K562 (cell line): ENCODE measurements around the gene SGPP1. TPM values are rescaled to one million over a fixed set of nuclear protein-coding genes. Genes with fewer than 3 reads are reported as not detected.
A peak's percentile ranks its signal among the peaks of the same experiment; 100 is the strongest.

ENCODE experiments used
- BCOR ChIP-seq: fragments of 450-650 bp; IDR thresholded peaks from 2 replicates; pipeline ENCODE4 v1.6.1; 2016
- DLX4 ChIP-seq: fragments of 250-450 bp; sonication (Bioruptor Pico); IDR thresholded peaks from 2 replicates; pipeline ENCODE4 v1.6.1; 2021; ENCODE audit warnings: mild to moderate bottlenecking
- EP400 ChIP-seq: fragments of 450-650 bp; IDR thresholded peaks from 2 replicates; pipeline ENCODE4 v1.6.1; 2017; ENCODE audit warnings: antibody characterized with exemption, mild to moderate bottlenecking, moderate library complexity
- FOSL1 ChIP-seq: fragments of 200-800 bp; sonication (Bioruptor generic); conservative IDR thresholded peaks from 2 replicates; pipeline ENCODE4 v1.6.1; 2016; ENCODE audit warnings: missing genetic modification characterization, missing compliant biosample characterization
- HBP1 ChIP-seq: fragments of 450-650 bp; formaldehyde crosslinking; IDR thresholded peaks from 2 replicates; pipeline ENCODE4 v1.4.0; 2022; ENCODE audit warnings: missing genetic modification characterization
- MAX ChIP-seq: sonication (generic); formaldehyde crosslinking; IDR thresholded peaks from 2 replicates; pipeline ENCODE4 v1.9.0; 2022; ENCODE audit warnings: mild to moderate bottlenecking, missing genetic modification reagents
- POLR2AphosphoS2 ChIP-seq: IDR thresholded peaks from 2 replicates; pipeline ENCODE4 v1.6.1; 2012; ENCODE audit warnings: low read length, improper control_type of control experiment
- POLR3G ChIP-seq: IDR thresholded peaks from 2 replicates; pipeline ENCODE4 v1.6.1; 2011; ENCODE audit not compliant: insufficient read length, insufficient replicate concordance; ENCODE audit errors: extremely low read depth
- RNF219 ChIP-seq: fragments of 250-450 bp; sonication (Bioruptor Pico); IDR thresholded peaks from 2 replicates; pipeline ENCODE4 v1.5.0; 2022; ENCODE audit warnings: mild to moderate bottlenecking
- SMARCA4 ChIP-seq: fragments of 450-650 bp; IDR thresholded peaks from 2 replicates; pipeline ENCODE4 v1.6.1; 2016
- ZNF311 ChIP-seq: fragments of 250-450 bp; sonication (Bioruptor Pico); IDR thresholded peaks from 2 replicates; pipeline ENCODE4 v1.4.0; 2020; ENCODE audit warnings: mild to moderate bottlenecking, moderate library complexity
- ZNF507 ChIP-seq: conservative IDR thresholded peaks from 2 replicates; pipeline ENCODE4 v1.6.1; 2017; ENCODE audit warnings: missing genetic modification characterization, missing compliant biosample characterization
- polyA plus RNA-seq, 8 experiments: library from polyadenylated mRNA; depleted of rRNA in 4 of 8; stranded (reverse) in 5 of 8; unstranded in 3 of 8; fragments of >200 nt; fragmentation: Nextera tagmentation in 2 of 8; fragmentation: Illumina TruSeq in 1 of 8; extraction: Ambion mirVana in 2 of 8; extraction: Trizol in 1 of 8; gene quantifications; 2 replicates each; pipeline versions ENCODE4 v1.2.1 to v1.2.3, GENCODE V29; 2011 to 2014; ENCODE audit warnings: inconsistent platforms in 1 of 8, missing spikeins in 1 of 8
- total RNA-seq, 7 experiments: library from RNA; depleted of rRNA in 6 of 7; stranded (reverse); fragments of >200 nt in 6 of 7; fragmentation: Illumina TruSeq in 2 of 7; extraction: Trizol in 2 of 7; gene quantifications; 2 replicates each; pipeline versions ENCODE4 v1.2.1 to v1.2.3, GENCODE V29; 2011 to 2021; ENCODE audit warnings: low replicate concordance in 1 of 7
- TF ChIP-seq, protein P1 (sequence below), 2 experiments: fragments of 450-650 bp in 1 of 2; sonication (generic) in 1 of 2; formaldehyde crosslinking in 1 of 2; IDR thresholded peaks; 2 replicates each; pipeline versions ENCODE4 v1.7.1 to v1.9.0; 2016 to 2022; ENCODE audit warnings: inconsistent platforms in 1 of 2, mild to moderate bottlenecking in 1 of 2, missing genetic modification reagents in 1 of 2
- TF ChIP-seq, protein P2 (sequence below): fragments of 450-650 bp; formaldehyde crosslinking; IDR thresholded peaks from 2 replicates; pipeline ENCODE4 v1.4.0; 2022; ENCODE audit warnings: missing genetic modification characterization

The SGPP1 gene
- total and polyA plus RNA-seq, 9 of the 15 experiments (the other 6 are each of a cell fraction or from before 2014, with no cell fraction given), result 2.2 to 7.3 (median 5.6) TPM

DNA sequence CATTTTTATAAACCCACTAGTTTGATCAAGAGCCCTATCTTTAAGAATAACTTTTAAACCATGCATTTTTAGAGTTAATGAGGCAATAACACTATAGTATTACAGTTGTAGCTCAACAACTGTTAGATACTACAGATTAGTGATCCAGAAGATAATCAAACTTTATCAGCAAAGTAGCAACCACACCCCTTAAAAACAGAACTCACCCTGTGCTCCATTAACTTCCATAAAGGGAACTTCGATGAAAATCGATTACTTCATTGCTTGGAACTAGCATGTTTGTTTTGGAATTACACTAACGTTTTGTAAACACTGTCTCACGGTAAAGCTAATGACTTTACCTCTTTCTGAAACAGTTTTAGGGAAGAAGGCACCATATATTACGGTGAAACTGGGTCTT is 1.4 kb downstream of the SGPP1 start (continued):
- TF ChIP-seq RNF219 (CRISPR knock-in tag) (no peak), POLR3G (no peak), HBP1 (CRISPR knock-in tag) (no peak), MAX (no peak), BCOR (no peak), ZNF507 (tag) (no peak), SMARCA4 (peak; percentile 37; the same call in 1 of the 2 replicates), DLX4 (CRISPR knock-in tag) (no peak), ZNF311 (CRISPR knock-in tag) (no peak), FOSL1 (tag) (no peak), POLR2AphosphoS2 (no peak), EP400 (no peak)
- TF ChIP-seq, protein P1, sequence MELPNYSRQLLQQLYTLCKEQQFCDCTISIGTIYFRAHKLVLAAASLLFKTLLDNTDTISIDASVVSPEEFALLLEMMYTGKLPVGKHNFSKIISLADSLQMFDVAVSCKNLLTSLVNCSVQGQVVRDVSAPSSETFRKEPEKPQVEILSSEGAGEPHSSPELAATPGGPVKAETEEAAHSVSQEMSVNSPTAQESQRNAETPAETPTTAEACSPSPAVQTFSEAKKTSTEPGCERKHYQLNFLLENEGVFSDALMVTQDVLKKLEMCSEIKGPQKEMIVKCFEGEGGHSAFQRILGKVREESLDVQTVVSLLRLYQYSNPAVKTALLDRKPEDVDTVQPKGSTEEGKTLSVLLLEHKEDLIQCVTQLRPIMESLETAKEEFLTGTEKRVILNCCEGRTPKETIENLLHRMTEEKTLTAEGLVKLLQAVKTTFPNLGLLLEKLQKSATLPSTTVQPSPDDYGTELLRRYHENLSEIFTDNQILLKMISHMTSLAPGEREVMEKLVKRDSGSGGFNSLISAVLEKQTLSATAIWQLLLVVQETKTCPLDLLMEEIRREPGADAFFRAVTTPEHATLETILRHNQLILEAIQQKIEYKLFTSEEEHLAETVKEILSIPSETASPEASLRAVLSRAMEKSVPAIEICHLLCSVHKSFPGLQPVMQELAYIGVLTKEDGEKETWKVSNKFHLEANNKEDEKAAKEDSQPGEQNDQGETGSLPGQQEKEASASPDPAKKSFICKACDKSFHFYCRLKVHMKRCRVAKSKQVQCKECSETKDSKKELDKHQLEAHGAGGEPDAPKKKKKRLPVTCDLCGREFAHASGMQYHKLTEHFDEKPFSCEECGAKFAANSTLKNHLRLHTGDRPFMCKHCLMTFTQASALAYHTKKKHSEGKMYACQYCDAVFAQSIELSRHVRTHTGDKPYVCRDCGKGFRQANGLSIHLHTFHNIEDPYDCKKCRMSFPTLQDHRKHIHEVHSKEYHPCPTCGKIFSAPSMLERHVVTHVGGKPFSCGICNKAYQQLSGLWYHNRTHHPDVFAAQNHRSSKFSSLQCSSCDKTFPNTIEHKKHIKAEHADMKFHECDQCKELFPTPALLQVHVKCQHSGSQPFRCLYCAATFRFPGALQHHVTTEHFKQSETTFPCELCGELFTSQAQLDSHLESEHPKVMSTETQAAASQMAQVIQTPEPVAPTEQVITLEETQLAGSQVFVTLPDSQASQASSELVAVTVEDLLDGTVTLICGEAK (IDR thresholded peaks at IDR 0.05), result peak; percentile 71; the same call in 1 of the 2 replicates
- TF ChIP-seq, protein P1 (CRISPR knock-in tag; IDR thresholded peaks at IDR 0.05), result no peak
- TF ChIP-seq, protein P2, sequence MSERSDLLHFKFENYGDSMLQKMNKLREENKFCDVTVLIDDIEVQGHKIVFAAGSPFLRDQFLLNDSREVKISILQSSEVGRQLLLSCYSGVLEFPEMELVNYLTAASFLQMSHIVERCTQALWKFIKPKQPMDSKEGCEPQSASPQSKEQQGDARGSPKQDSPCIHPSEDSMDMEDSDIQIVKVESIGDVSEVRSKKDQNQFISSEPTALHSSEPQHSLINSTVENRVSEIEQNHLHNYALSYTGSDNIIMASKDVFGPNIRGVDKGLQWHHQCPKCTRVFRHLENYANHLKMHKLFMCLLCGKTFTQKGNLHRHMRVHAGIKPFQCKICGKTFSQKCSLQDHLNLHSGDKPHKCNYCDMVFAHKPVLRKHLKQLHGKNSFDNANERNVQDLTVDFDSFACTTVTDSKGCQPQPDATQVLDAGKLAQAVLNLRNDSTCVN (CRISPR knock-in tag), result no peak
